Mucosa of descending colon (tissue), 3 donors: ENCODE results near the gene FSTL5. TPM values are rescaled to one million over a fixed set of nuclear protein-coding genes. Genes with fewer than 3 reads are reported as not detected.

Experiments
- ATAC-seq: fragments of 200-7000 bp; cut with Tn5 transposase; one replicate; pipeline ENCODE4 v1.9.1; 2020; ENCODE audit warnings: mild to moderate bottlenecking, moderate library complexity
- DNase-seq, 3 donors: peaks; one replicate each; pipeline ENCODE4 v3.0.0-alpha.2; 2020
- H3K36me3 ChIP-seq: fragments of 200-600 bp; one replicate; pipeline ENCODE4 v1.8.0; 2021; ENCODE audit warnings: low read depth, mild to moderate bottlenecking
- H3K4me1 ChIP-seq: fragments of 200-600 bp; one replicate; pipeline ENCODE4 v1.8.0; 2021; ENCODE audit warnings: low read depth, mild to moderate bottlenecking
- H3K4me3 ChIP-seq: fragments of 200-600 bp; one replicate; pipeline ENCODE4 v1.8.0; 2021; ENCODE audit warnings: mild to moderate bottlenecking
- H3K9me3 ChIP-seq: fragments of 200-600 bp; one replicate; pipeline ENCODE4 v1.8.0; 2021; ENCODE audit warnings: mild to moderate bottlenecking
- CTCF ChIP-seq: fragments of 200-600 bp; IDR thresholded peaks from one replicate; pipeline ENCODE4 v1.8.0; 2022; ENCODE audit warnings: antibody characterized with exemption, mild to moderate bottlenecking
- intact Hi-C, 2 donors: fragments of 100-400 bp; cut with DNase I in 1 of 2; cut with micrococcal nuclease in 1 of 2; formaldehyde crosslinking; loops; one replicate each; pipeline versions ENCODE4 v1.11.0 to v1.11.1; 2022; cut with DNase I, micrococcal nuclease
- total RNA-seq, 3 donors: library from RNA; stranded (reverse); fragmentation: NEBNext Ultra II Directional in 2 of 3; extraction: Animal tissue kit (Norgen Biotek cat#: 25700) in 2 of 3; gene quantifications; one replicate each; pipeline versions ENCODE4 v1.2.1 to v1.2.4, GENCODE V29; 2021 to 2023
- donor health status: DM: no; HTN: no; CAD: no; lungs with moderate emphysema.
- donor health status: DM: no; HTN: no; CAD: no.
- donor health status: DM: no; HTN: yes; CAD: no.

The FSTL5 gene
- total RNA-seq, 3 donors from 2014 or later, result 1.8 TPM; not detected in 2

GRCh38 chr4:161573836-161574235 lies 590.0 kb downstream of the FSTL5 start:
- DNase-seq (no peak), ATAC-seq (no peak)
- Histone ChIP-seq H3K36me3 (no peaks in the 10 kb centered on the region), H3K4me1 (no peaks in the 10 kb centered on the region), H3K9me3 (no peaks in the 10 kb centered on the region), H3K4me3 (no peak overlapping the region)
- TF ChIP-seq CTCF, result no peak
- intact Hi-C loops, result no loop called here

GRCh38 chr4:161564230-161564834 lies 599.5 kb downstream of the FSTL5 start:
- no peaks in the 10 kb centered on the region for H3K36me3 ChIP-seq
- intact Hi-C loops, result no loop called here
- no peaks in the 10 kb centered on the region for H3K4me1 ChIP-seq
- DNase-seq, result no peak
- no peak for TF ChIP-seq CTCF
- H3K4me3 ChIP-seq, result no peak overlapping the region
- ATAC-seq, result no peak
- H3K9me3 ChIP-seq, result no peaks in the 10 kb centered on the region

GRCh38 chr4:161555689-161556660 lies 607.8 kb downstream of the FSTL5 start:
- no peaks in the 10 kb centered on the region for H3K9me3 ChIP-seq
- DNase-seq (no peak), ATAC-seq (no peak)
- no peaks in the 10 kb centered on the region for H3K36me3 ChIP-seq
- TF ChIP-seq CTCF, result no peak
- no peaks in the 10 kb centered on the region for H3K4me1 ChIP-seq
- no peak overlapping the region for H3K4me3 ChIP-seq
- intact Hi-C loops, result no loop called here

GRCh38 chr4:161554372-161554990 lies 609.3 kb downstream of the FSTL5 start:
- H3K36me3 ChIP-seq, result no peaks in the 10 kb centered on the region
- H3K9me3 ChIP-seq, result no peaks in the 10 kb centered on the region
- ATAC-seq, result no peak
- intact Hi-C loops, result no loop called here
- TF ChIP-seq CTCF, result no peak
- H3K4me3 ChIP-seq, result no peak overlapping the region
- DNase-seq, result no peak
- H3K4me1 ChIP-seq, result no peaks in the 10 kb centered on the region

- no peak for ATAC-seq
Measured at GRCh38 chr4:161546902-161547301, 616.9 kb downstream of the FSTL5 start.

More at GRCh38 chr4:161546902-161547301, 616.9 kb downstream of the FSTL5 start:
- no peak overlapping the region for H3K4me3 ChIP-seq
- H3K4me1 ChIP-seq, result no peaks in the 10 kb centered on the region
- no peaks in the 10 kb centered on the region for H3K36me3 ChIP-seq
- TF ChIP-seq CTCF, result no peak
- H3K9me3 ChIP-seq, result no peaks in the 10 kb centered on the region
- no peak for DNase-seq
- intact Hi-C loops, result no loop called here
